HCT116 (cell line): Measurements from ENCODE around the gene MUC21. TPM values are rescaled to one million over a fixed set of nuclear protein-coding genes. Genes with fewer than 3 reads are reported as not detected.

Experiments
- ATAC-seq: fragments of 200-7000 bp; cut with Tn5 transposase; 2 replicates; pipeline ENCODE4 v1.9.1; 2020; ENCODE audit warnings: mild to moderate bottlenecking, moderate library complexity
- BruUV-seq: library from RNA; stranded (reverse); fragments of 400-500 nt; replicated peaks from 2 replicates; lab custom pipeline; 2021; lab: Mats Ljungman, UMichigan
- CTCF ChIA-PET: fragments of 300-600 bp; sonication (Branson Sonifier 250); formaldehyde crosslinking; loops from one replicate; lab custom pipeline; 2021; ENCODE audit warnings: antibody characterized with exemption; lab: Charles Lee
- POLR2A ChIA-PET: fragments of 300-600, 350-600 bp; sonication (Branson Sonifier 250); formaldehyde crosslinking; loops from one replicate; lab custom pipeline; 2021; ENCODE audit warnings: antibody characterized with exemption; lab: Charles Lee
- RAD21 ChIA-PET, 2 experiments: fragments of 300-600 bp; sonication (Branson Sonifier 250); formaldehyde crosslinking; loops; one replicate each; lab custom pipeline; 2023; ENCODE audit warnings: low total read pairs in 2 of 2; ENCODE audit not compliant: uncharacterized antibody in 2 of 2, unreplicated experiment in 2 of 2, low non-redundant PET in 1 of 2; lab: Charles Lee
- DNase-seq: peaks from one replicate; pipeline ENCODE4 v3.0.0-alpha.2; 2010; ENCODE audit warnings: low read depth, low spot score
- H2AFZ ChIP-seq: fragments of 200-600 bp; shearing (Covaris generic), sonication (generic); 2 replicates; pipeline ENCODE4 v1.6.1; 2017; ENCODE audit warnings: low read depth, mixed run types, mixed read lengths, antibody characterized with exemption, low read length; ENCODE audit not compliant: poor library complexity, severe bottlenecking
- H3K27ac ChIP-seq: 2 replicates; pipeline ENCODE4 v1.5.1; 2012; ENCODE audit warnings: low read depth, low read length
- H3K27me3 ChIP-seq: fragments of 200-600 bp; sonication (generic); 2 replicates; pipeline ENCODE4 v1.6.1; 2016; ENCODE audit warnings: mixed run types, low read length, mixed read lengths; ENCODE audit not compliant: insufficient read depth
- H3K36me3 ChIP-seq, 2 experiments: fragments of 200-500 bp in 1 of 2; fragments of 200-600 bp in 1 of 2; sonication (Bioruptor generic) in 1 of 2; sonication (generic) in 1 of 2; 2 replicates each; pipeline versions ENCODE4 v1.5.1 to v1.6.1; 2014 to 2016; ENCODE audit warnings: low read length in 2 of 2, inconsistent platforms in 1 of 2, mixed read lengths in 1 of 2, mixed run types in 1 of 2; ENCODE audit not compliant: insufficient read depth in 2 of 2, control insufficient read depth in 1 of 2
- H3K4me1 ChIP-seq, 2 experiments: fragments of 200-600 bp in 1 of 2; sonication (generic) in 1 of 2; 2 replicates each; pipeline versions ENCODE4 v1.5.1 to v1.6.1; 2012 to 2017; ENCODE audit warnings: low read length in 2 of 2, inconsistent platforms in 1 of 2, mild to moderate bottlenecking in 1 of 2, mixed read lengths in 1 of 2, mixed run types in 1 of 2, moderate library complexity in 1 of 2; ENCODE audit not compliant: insufficient read depth in 2 of 2, control insufficient read depth in 1 of 2
- H3K4me2 ChIP-seq: fragments of 200-600 bp; sonication (generic); 2 replicates; pipeline ENCODE4 v1.6.1; 2017; ENCODE audit warnings: mixed run types, low read length, mixed read lengths
- H3K4me3 ChIP-seq, 2 experiments: fragments of 200-600 bp in 1 of 2; sonication (generic) in 1 of 2; replicated peaks in 1 of 2; 2 replicates each; pipeline ENCODE4 v1.5.1; 2011 to 2016; ENCODE audit warnings: low read length in 2 of 2, control low read depth in 1 of 2, low read depth in 1 of 2, mild to moderate bottlenecking in 1 of 2, mixed read lengths in 1 of 2, mixed run types in 1 of 2
- H3K79me2 ChIP-seq: fragments of 200-600 bp; sonication (generic); 2 replicates; pipeline ENCODE4 v1.6.1; 2017; ENCODE audit warnings: mild to moderate bottlenecking, mixed run types, low read length, moderate library complexity, mixed read lengths; ENCODE audit not compliant: insufficient read depth
- H3K9ac ChIP-seq: fragments of 200-600 bp; sonication (generic); 2 replicates; pipeline ENCODE4 v1.6.1; 2016; ENCODE audit warnings: low read length, mixed read lengths
- H3K9me2 ChIP-seq: fragments of 200-600 bp; sonication (generic), shearing (Covaris generic); 2 replicates; pipeline ENCODE4 v1.6.1; 2017; ENCODE audit warnings: mixed run types, mild to moderate bottlenecking, moderate library complexity; ENCODE audit not compliant: insufficient read depth
- H3K9me3 ChIP-seq, 2 experiments: fragments of 200-500 bp in 1 of 2; fragments of 200-600 bp in 1 of 2; sonication (Bioruptor generic) in 1 of 2; sonication (generic) in 1 of 2; 2 replicates each; pipeline ENCODE4 v1.6.1; 2014 to 2017; ENCODE audit warnings: low read length in 2 of 2, mixed read lengths in 2 of 2, inconsistent platforms in 1 of 2, low read depth in 1 of 2, mild to moderate bottlenecking in 1 of 2, mixed run types in 1 of 2, moderate library complexity in 1 of 2; ENCODE audit not compliant: control insufficient read depth in 1 of 2, insufficient read depth in 1 of 2
- H4K20me1 ChIP-seq: fragments of 200-600 bp; sonication (generic), shearing (Covaris generic); 2 replicates; pipeline ENCODE4 v1.6.1; 2017; ENCODE audit warnings: mixed run types, mild to moderate bottlenecking, moderate library complexity; ENCODE audit not compliant: insufficient read depth
- CBX3 ChIP-seq: IDR thresholded peaks from 2 replicates; pipeline ENCODE4 v1.6.1; 2012; ENCODE audit warnings: low read depth
- CTCF ChIP-seq, 3 experiments: fragments of 200-600 bp in 1 of 3; sonication (generic) in 1 of 3; IDR thresholded peaks in 2 of 3; conservative IDR thresholded peaks in 1 of 3; 2 replicates each; pipeline ENCODE4 v1.5.1; 2012 to 2017; ENCODE audit warnings: low read depth in 2 of 3, low read length in 2 of 3, antibody characterized with exemption in 1 of 3, borderline replicate concordance in 1 of 3, control low read depth in 1 of 3, mild to moderate bottlenecking in 1 of 3, mixed read lengths in 1 of 3, mixed run types in 1 of 3, moderate library complexity in 1 of 3; ENCODE audit not compliant: insufficient read depth in 1 of 3
- EZH2phosphoT487 ChIP-seq: fragments of 200-600 bp; IDR thresholded peaks from 2 replicates; pipeline ENCODE4 v1.6.1; 2018; ENCODE audit warnings: antibody characterized with exemption, borderline replicate concordance
- POLR2AphosphoS5 ChIP-seq: IDR thresholded peaks from 2 replicates; pipeline ENCODE4 v1.6.1; 2011; ENCODE audit warnings: mild to moderate bottlenecking, low read depth, low read length, moderate library complexity
- REST ChIP-seq: IDR thresholded peaks from 2 replicates; pipeline ENCODE4 v1.6.1; 2012; ENCODE audit warnings: low read depth
- SP1 ChIP-seq: IDR thresholded peaks from 2 replicates; pipeline ENCODE4 v1.6.1; 2012; ENCODE audit warnings: low read depth
- TCF7L2 ChIP-seq: IDR thresholded peaks from 2 replicates; pipeline ENCODE4 v1.7.0; 2011; ENCODE audit warnings: borderline replicate concordance, inconsistent platforms; ENCODE audit not compliant: insufficient read depth, insufficient read length; ENCODE audit errors: extremely low read depth
- ZBTB33 ChIP-seq: IDR thresholded peaks from 2 replicates; pipeline ENCODE4 v1.6.1; 2011; ENCODE audit warnings: mild to moderate bottlenecking, low read length, moderate library complexity; ENCODE audit not compliant: insufficient replicate concordance; ENCODE audit errors: extremely low read depth
- intact Hi-C: fragments of 100-400 bp; cut with micrococcal nuclease; formaldehyde crosslinking; loops from 2 replicates; pipeline ENCODE4 v1.10.0; 2022
- total RNA-seq: library from RNA; stranded (reverse); gene quantifications from one replicate; pipeline ENCODE4 v1.2.1, GENCODE V29; 2021; ENCODE audit not compliant: unreplicated experiment

The MUC21 gene
- total RNA-seq, 1 experiment from 2014 or later, result not detected

- Histone ChIP-seq H3K79me2 (no peaks in the 10 kb centered on the region), H3K4me2 (no peak overlapping the region), H3K27ac (no peak overlapping the region), H2AFZ (no peak overlapping the region), H3K9ac (no peak overlapping the region), H3K27me3 (no peaks in the 10 kb centered on the region), H3K9me2 (no peaks in the 10 kb centered on the region), H3K4me3 (no peak overlapping the region), H3K36me3 (no peaks in the 10 kb centered on the region), H3K4me1 (peaks cover 0 to 12% of the 10 kb centered on the region in 2 experiments; a peak in 2 of 4 replicates), H3K9me3 (peaks cover 0 to 12% of the 10 kb centered on the region in 2 experiments; a peak in 1 of 4 replicates), H4K20me1 (no peaks in the 10 kb centered on the region)
- ChIA-PET POLR2A (no interaction called here), CTCF (no interaction called here), RAD21 (no interaction called here)
- ATAC-seq (no peak), DNase-seq (no peak)
- intact Hi-C loops, result no loop called here
- TF ChIP-seq ZBTB33 (no peak), TCF7L2 (no peak), CBX3 (no peak), SP1 (no peak), POLR2AphosphoS5 (no peak), CTCF (IDR thresholded peaks at IDR 0.05 in 2 of 3, conservative IDR thresholded peaks at IDR 0.05 in 1 of 3; ENCODE audit: borderline replicate concordance in 1 of 3, insufficient read depth in 1 of 3, low read depth in 2 of 3, low read length in 2 of 3) (no peak), REST (no peak), EZH2phosphoT487 (no peak)
- BruUV-seq, result no TSS peak
Observed at GRCh38 chr6:31011153-31011552, 27.6 kb downstream of the MUC21 start.
